Heart left ventricle (tissue), 13 donors: Measurements from ENCODE around the gene CTNND2.

Source experiments
- POLR2A ChIP-seq, 2 donors: fragments of 450-650 bp; IDR thresholded peaks; one replicate each; pipeline ENCODE4 v1.6.1; 2017; ENCODE audit warnings: antibody characterized with exemption in 2 of 2, mild to moderate bottlenecking in 2 of 2, moderate library complexity in 2 of 2
- TF ChIP-seq, protein P1 (sequence below), 12 donors: fragments of 200-600 bp; sonication (generic) in 4 of 12; IDR thresholded peaks; one replicate each; pipeline versions ENCODE4 v1.5.0 to v1.8.0; 2018 to 2022; ENCODE audit warnings: antibody characterized with exemption in 12 of 12, mild to moderate bottlenecking in 5 of 12
- donor health status: ischemic (EF 13 %, LVEDD 7.1; RV severe dilation, severe dysfunction).
- donor health status: DM: no; HTN: yes; CAD: no.
- donor health status: DM: no; HTN: no; CAD: no.
- donor health status: ischemic (EF 25% LVEDD 6.9; RV normal size, moderate dysfunction).
- donor health status: ischemic (EF 25% LVEDD 5.7; RV mildly dilated, moderate dysfunction).
- donor health status: ischemic (EF 35%, LVEDD 5.7; RV mildly dilated, moderate dysfunction).
- donor health status: nonischemic (EF 11% LVEDD 7.7; RV severe dilation, severe dysfunction).
- donor health status: DM: yes; HTN: yes; CAD: no.
- donor health status: PGD.
- donor health status: ischemic (EF 29% LVEDD 5.4; RV normal size, mild dysfunction).
- donor health status: nonischemic (EF 23%, LVEDD 6.1; RV moderate dilation, normal function).

DNA sequence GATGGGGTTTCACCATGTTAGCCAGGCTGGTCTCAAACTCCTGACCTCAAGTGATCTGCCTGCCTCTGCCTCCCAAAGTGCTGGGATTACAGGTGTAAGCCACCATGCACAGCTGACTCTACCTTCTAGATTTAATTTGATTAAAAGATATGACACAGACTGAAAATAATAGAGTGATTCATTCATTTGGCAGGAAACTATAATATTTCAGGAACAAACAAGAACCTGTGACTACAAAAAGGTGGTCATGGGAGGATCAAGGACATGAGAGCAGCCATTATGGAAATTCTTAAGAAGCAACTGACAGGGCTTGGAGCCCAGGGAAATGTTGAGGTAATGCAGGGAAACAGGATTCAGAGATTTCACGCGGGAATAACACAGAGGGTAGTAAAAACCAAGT lies 877.7 kb downstream of the CTNND2 start:
- TF ChIP-seq, protein P1, sequence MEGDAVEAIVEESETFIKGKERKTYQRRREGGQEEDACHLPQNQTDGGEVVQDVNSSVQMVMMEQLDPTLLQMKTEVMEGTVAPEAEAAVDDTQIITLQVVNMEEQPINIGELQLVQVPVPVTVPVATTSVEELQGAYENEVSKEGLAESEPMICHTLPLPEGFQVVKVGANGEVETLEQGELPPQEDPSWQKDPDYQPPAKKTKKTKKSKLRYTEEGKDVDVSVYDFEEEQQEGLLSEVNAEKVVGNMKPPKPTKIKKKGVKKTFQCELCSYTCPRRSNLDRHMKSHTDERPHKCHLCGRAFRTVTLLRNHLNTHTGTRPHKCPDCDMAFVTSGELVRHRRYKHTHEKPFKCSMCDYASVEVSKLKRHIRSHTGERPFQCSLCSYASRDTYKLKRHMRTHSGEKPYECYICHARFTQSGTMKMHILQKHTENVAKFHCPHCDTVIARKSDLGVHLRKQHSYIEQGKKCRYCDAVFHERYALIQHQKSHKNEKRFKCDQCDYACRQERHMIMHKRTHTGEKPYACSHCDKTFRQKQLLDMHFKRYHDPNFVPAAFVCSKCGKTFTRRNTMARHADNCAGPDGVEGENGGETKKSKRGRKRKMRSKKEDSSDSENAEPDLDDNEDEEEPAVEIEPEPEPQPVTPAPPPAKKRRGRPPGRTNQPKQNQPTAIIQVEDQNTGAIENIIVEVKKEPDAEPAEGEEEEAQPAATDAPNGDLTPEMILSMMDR (IDR thresholded peaks at IDR 0.05) = no peak
- TF ChIP-seq POLR2A (IDR thresholded peaks at IDR 0.05) = no peak
